Fibroblast of skin of abdomen (primary cell): ENCODE data around the gene GPR101.
"Not testable (repeated sequence)": the region's sequence is repeated elsewhere in the genome, so short reads cannot be mapped to it uniquely, and the experiment has no call there.

Experiments used
- DNase-seq: peaks from one replicate; pipeline ENCODE4 v3.0.0-alpha.2; 2013

GPR101 gene

DNA sequence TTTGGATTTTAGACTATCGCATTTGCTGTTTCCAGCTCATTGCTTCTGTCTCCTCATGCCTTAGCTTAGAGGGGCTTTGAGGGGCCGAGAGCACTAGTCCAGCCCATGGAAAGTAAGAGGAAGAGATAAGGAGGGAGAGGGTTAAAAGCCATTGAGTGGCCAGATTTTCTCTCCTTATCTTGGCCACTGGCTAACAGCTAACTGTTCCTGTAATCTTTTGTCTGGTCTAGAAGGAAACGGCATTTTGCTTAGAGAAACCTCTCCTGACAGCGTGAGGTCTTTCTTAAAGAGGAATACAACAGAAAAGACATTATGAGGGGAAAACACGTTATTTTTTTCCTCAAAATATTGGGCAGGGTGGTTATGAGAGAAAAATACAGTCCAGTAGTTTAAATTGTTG lies 7.9 kb downstream of the GPR101 start:
- no peak for DNase-seq

- DNase-seq: not testable (repeated sequence)
Observed at GRCh38 chrX:137000236-137000635, 33.6 kb downstream of the GPR101 start.

GRCh38 chrX:136999024-136999423 lies 34.8 kb downstream of the GPR101 start:
- peak; percentile 2 for DNase-seq
